GM12891 (cell line): ENCODE measurements around the gene RIC8A.

Source experiments
- POLR2A ChIP-seq: IDR thresholded peaks from 2 replicates; pipeline ENCODE4 v1.6.1; 2011; ENCODE audit warnings: low read depth, low read length, control low read depth
- POLR2AphosphoS5 ChIP-seq: IDR thresholded peaks from 2 replicates; pipeline ENCODE4 v1.6.1; 2011; ENCODE audit warnings: low read depth, low read length, control low read depth
- TAF1 ChIP-seq: IDR thresholded peaks from 2 replicates; pipeline ENCODE4 v1.6.1; 2011; ENCODE audit warnings: low read depth, low read length, control low read depth

GRCh38 chr11:223884-224283 lies 16.4 kb downstream of the RIC8A start:
- no peak for TF ChIP-seq POLR2A
- no peak for TF ChIP-seq POLR2AphosphoS5
- TF ChIP-seq TAF1: no peak
